Islet of Langerhans (tissue), 1 donor: Measurements from ENCODE around the gene MRGPRG.

Experiments
- FAIRE-seq: peaks from one replicate; lab custom pipeline; 2011; peaks lifted over from hg19 to GRCh38; lab: Jason Lieb, UNC

MRGPRG gene

GRCh38 chr11:3206922-3207204 lies 11.8 kb downstream of the MRGPRG start:
- no peak for FAIRE-seq

- FAIRE-seq = no peak
Observed at GRCh38 chr11:3206156-3206921, 12.3 kb downstream of the MRGPRG start.

- no peak for FAIRE-seq
Observed at GRCh38 chr11:3205261-3206155, 13.1 kb downstream of the MRGPRG start.

GRCh38 chr11:3204141-3205015 lies 14.2 kb downstream of the MRGPRG start:
- FAIRE-seq = no peak

GRCh38 chr11:3203221-3204043 lies 15.2 kb downstream of the MRGPRG start:
- FAIRE-seq = no peak

DNA sequence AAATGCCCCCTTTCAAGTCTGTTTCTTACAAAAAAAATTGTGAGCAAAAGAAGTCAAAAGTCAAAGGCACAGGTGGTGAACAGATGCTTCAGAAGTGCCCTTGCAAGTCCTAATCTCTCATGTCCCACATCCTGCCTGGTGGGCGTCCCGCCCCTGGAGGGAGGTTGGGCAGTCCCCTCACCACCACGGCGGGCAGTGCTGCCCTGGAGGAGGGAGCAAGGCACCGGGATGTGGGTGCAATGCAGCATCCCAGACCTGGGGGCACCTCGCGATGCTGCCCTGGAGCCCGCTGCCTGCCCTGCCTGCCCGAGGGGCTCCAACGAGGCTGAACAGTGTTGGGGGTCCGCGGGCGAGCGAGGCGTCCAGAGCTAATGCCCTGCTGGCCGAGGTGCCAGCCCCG lies 15.9 kb downstream of the MRGPRG start:
- no peak for FAIRE-seq

GRCh38 chr11:3202305-3202704 lies 16.3 kb downstream of the MRGPRG start:
- no peak for FAIRE-seq

DNA sequence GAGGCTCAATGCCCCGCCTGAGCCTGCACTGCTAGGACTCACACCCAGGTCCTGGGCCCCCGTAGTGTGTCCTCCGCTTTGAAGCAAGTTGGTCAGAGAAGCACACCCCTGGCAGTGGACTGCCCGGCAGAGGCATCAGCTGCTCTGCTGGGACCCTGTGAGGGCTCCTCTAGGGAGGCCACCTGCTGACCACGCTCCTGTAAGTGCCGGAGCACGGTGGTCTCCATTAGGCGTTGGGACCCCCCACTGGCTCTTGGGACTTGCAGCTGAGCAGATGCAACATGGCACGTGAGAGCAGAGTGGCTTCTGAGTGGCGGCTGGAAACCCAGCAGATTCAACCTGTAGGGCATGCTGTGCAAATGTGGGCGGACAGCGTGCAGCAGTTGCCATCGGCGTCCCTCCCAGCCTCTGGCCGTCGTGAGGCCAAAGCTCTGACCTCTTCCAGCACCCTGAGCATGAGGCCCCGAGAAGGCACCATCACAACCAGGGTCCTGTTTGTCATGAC lies 16.9 kb downstream of the MRGPRG start:
- no peak for FAIRE-seq

GRCh38 chr11:3201112-3201581 lies 17.5 kb downstream of the MRGPRG start:
- no peak for FAIRE-seq

GRCh38 chr11:3200388-3201111 lies 18.1 kb downstream of the MRGPRG start:
- FAIRE-seq = no peak

DNA sequence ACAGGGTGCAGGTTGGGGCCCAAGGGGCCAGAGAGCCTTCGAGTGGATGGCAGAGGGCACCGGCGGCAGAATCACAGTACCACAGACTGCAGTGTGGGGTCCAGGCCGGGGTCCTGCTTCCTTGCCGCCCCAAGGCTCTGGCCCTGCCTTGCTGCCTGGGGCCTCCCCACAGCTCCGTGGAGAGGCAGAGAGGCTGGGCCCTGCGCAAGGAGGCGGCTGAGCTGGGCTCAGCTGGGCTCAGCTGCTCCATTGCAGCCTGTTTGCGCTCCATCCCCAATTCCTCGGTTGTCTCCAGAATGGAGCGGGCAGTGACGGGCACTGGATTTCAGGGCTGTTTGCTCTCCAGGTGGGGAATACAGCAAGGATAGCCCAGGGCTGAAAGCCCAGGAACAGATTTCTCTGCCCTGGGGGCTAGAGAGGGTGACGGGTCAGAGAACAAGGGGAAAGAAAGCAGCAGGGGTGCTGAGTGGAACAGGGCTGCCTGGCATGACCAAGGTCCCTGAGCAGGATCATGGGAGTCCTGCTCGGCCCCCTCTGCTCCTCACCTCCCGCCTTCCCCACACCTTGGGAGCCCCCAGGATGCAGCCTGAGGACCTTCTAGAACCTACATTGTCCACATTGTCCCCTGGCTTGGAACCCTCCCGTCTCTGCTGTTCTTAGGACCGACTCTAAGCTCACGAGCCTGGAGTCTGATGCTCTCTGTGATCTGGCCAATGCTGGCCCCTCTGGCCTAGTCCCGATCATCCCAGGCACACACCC lies 18.9 kb downstream of the MRGPRG start:
- FAIRE-seq = no peak

DNA sequence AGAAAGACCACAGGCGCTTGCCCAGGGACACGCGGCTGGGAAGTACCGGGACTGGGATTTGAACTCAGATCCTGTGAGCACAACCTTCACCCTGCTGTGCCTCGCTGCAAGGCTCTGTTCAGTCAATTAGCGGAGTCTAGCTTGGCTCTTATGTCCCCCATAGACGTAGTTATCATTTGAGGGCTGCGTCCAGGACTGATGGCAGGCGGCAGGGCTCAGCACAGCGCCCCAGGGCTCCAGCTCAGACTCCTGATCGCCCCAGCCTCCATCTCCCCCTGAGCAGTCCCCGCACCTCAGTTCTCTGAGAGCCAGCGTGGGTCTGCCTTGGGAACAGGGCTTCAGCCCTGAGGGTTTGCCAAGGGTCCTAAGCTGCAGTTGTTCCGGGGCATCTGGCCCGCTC lies 19.8 kb downstream of the MRGPRG start:
- no peak for FAIRE-seq

- FAIRE-seq = no peak
Observed at GRCh38 chr11:3197878-3198528, 20.6 kb downstream of the MRGPRG start.

GRCh38 chr11:3197044-3197695 lies 21.4 kb downstream of the MRGPRG start:
- FAIRE-seq = no peak

GRCh38 chr11:3196161-3197043 lies 22.2 kb downstream of the MRGPRG start:
- FAIRE-seq = no peak

DNA sequence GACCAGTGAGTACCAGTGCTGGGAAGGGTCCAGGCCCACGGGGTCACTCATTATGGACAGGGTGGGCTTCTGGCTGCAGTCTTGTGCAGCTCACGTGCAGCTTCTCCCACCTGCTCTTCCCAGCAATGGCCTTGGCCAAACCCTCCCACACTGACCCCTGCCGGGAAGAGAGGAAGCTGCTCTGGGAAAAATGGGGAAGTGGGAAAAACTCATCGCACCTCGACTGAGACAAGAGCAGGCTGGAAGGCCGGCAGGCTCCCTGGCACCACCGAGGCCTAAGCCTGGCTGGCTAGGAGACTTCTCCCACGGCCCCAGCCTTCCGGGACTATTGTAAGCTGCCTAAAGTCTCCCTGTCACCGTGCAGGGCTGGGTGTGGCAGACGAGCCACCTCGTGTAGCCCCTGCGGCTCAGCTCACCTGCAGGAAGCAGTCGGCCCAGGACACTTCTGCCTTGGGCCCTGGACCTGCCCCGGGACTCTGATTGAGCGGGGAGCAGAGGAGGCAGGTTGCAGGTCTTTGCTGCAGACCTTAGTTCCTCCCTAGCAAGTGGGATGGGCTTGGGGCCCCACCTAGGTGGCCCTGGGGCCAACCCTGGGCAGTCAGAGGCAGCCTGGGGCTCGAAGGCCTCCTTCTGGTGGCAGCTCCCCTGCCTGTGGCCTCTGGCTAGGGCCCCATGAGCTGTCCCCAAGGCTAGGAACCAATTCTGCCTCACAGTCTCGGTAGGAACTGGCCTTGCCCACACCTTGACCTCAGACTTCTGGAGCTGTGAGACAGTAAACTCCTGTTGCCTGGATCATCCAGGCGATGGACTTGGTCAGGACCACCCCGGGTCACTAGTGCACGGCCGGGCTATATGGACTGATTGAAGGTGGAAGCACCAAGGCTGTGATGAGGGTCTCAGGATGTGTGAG lies 23.1 kb downstream of the MRGPRG start:
- no peak for FAIRE-seq
